HCT116 (cell line): Measurements from ENCODE around the gene ABL1. TPM values are rescaled to one million over a fixed set of nuclear protein-coding genes. Genes with fewer than 3 reads are reported as not detected.

ENCODE experiments used
- ATAC-seq: fragments of 200-7000 bp; cut with Tn5 transposase; 2 replicates; pipeline ENCODE4 v1.9.1; 2020; ENCODE audit warnings: mild to moderate bottlenecking, moderate library complexity
- BruUV-seq: library from RNA; stranded (reverse); fragments of 400-500 nt; replicated peaks from 2 replicates; lab custom pipeline; 2021; lab: Mats Ljungman, UMichigan
- CTCF ChIA-PET: fragments of 300-600 bp; sonication (Branson Sonifier 250); formaldehyde crosslinking; loops from one replicate; lab custom pipeline; 2021; ENCODE audit warnings: antibody characterized with exemption; lab: Charles Lee
- POLR2A ChIA-PET: fragments of 300-600, 350-600 bp; sonication (Branson Sonifier 250); formaldehyde crosslinking; loops from one replicate; lab custom pipeline; 2021; ENCODE audit warnings: antibody characterized with exemption; lab: Charles Lee
- RAD21 ChIA-PET, 2 experiments: fragments of 300-600 bp; sonication (Branson Sonifier 250); formaldehyde crosslinking; loops; one replicate each; lab custom pipeline; 2023; ENCODE audit warnings: low total read pairs in 2 of 2; ENCODE audit not compliant: uncharacterized antibody in 2 of 2, unreplicated experiment in 2 of 2, low non-redundant PET in 1 of 2; lab: Charles Lee
- DNase-seq: peaks from one replicate; pipeline ENCODE4 v3.0.0-alpha.2; 2010; ENCODE audit warnings: low read depth, low spot score
- H2AFZ ChIP-seq: fragments of 200-600 bp; shearing (Covaris generic), sonication (generic); 2 replicates; pipeline ENCODE4 v1.6.1; 2017; ENCODE audit warnings: low read depth, mixed run types, mixed read lengths, antibody characterized with exemption, low read length; ENCODE audit not compliant: poor library complexity, severe bottlenecking
- H3K27ac ChIP-seq: 2 replicates; pipeline ENCODE4 v1.5.1; 2012; ENCODE audit warnings: low read depth, low read length
- H3K27me3 ChIP-seq: fragments of 200-600 bp; sonication (generic); 2 replicates; pipeline ENCODE4 v1.6.1; 2016; ENCODE audit warnings: mixed run types, low read length, mixed read lengths; ENCODE audit not compliant: insufficient read depth
- H3K36me3 ChIP-seq, 2 experiments: fragments of 200-500 bp in 1 of 2; fragments of 200-600 bp in 1 of 2; sonication (Bioruptor generic) in 1 of 2; sonication (generic) in 1 of 2; 2 replicates each; pipeline versions ENCODE4 v1.5.1 to v1.6.1; 2014 to 2016; ENCODE audit warnings: low read length in 2 of 2, inconsistent platforms in 1 of 2, mixed read lengths in 1 of 2, mixed run types in 1 of 2; ENCODE audit not compliant: insufficient read depth in 2 of 2, control insufficient read depth in 1 of 2
- H3K4me1 ChIP-seq, 2 experiments: fragments of 200-600 bp in 1 of 2; sonication (generic) in 1 of 2; 2 replicates each; pipeline versions ENCODE4 v1.5.1 to v1.6.1; 2012 to 2017; ENCODE audit warnings: low read length in 2 of 2, inconsistent platforms in 1 of 2, mild to moderate bottlenecking in 1 of 2, mixed read lengths in 1 of 2, mixed run types in 1 of 2, moderate library complexity in 1 of 2; ENCODE audit not compliant: insufficient read depth in 2 of 2, control insufficient read depth in 1 of 2
- H3K4me2 ChIP-seq: fragments of 200-600 bp; sonication (generic); 2 replicates; pipeline ENCODE4 v1.6.1; 2017; ENCODE audit warnings: mixed run types, low read length, mixed read lengths
- H3K4me3 ChIP-seq, 2 experiments: fragments of 200-600 bp in 1 of 2; sonication (generic) in 1 of 2; replicated peaks in 1 of 2; 2 replicates each; pipeline ENCODE4 v1.5.1; 2011 to 2016; ENCODE audit warnings: low read length in 2 of 2, control low read depth in 1 of 2, low read depth in 1 of 2, mild to moderate bottlenecking in 1 of 2, mixed read lengths in 1 of 2, mixed run types in 1 of 2
- H3K79me2 ChIP-seq: fragments of 200-600 bp; sonication (generic); 2 replicates; pipeline ENCODE4 v1.6.1; 2017; ENCODE audit warnings: mild to moderate bottlenecking, mixed run types, low read length, moderate library complexity, mixed read lengths; ENCODE audit not compliant: insufficient read depth
- H3K9ac ChIP-seq: fragments of 200-600 bp; sonication (generic); 2 replicates; pipeline ENCODE4 v1.6.1; 2016; ENCODE audit warnings: low read length, mixed read lengths
- H3K9me2 ChIP-seq: fragments of 200-600 bp; sonication (generic), shearing (Covaris generic); 2 replicates; pipeline ENCODE4 v1.6.1; 2017; ENCODE audit warnings: mixed run types, mild to moderate bottlenecking, moderate library complexity; ENCODE audit not compliant: insufficient read depth
- H3K9me3 ChIP-seq, 2 experiments: fragments of 200-500 bp in 1 of 2; fragments of 200-600 bp in 1 of 2; sonication (Bioruptor generic) in 1 of 2; sonication (generic) in 1 of 2; 2 replicates each; pipeline ENCODE4 v1.6.1; 2014 to 2017; ENCODE audit warnings: low read length in 2 of 2, mixed read lengths in 2 of 2, inconsistent platforms in 1 of 2, low read depth in 1 of 2, mild to moderate bottlenecking in 1 of 2, mixed run types in 1 of 2, moderate library complexity in 1 of 2; ENCODE audit not compliant: control insufficient read depth in 1 of 2, insufficient read depth in 1 of 2
- H4K20me1 ChIP-seq: fragments of 200-600 bp; sonication (generic), shearing (Covaris generic); 2 replicates; pipeline ENCODE4 v1.6.1; 2017; ENCODE audit warnings: mixed run types, mild to moderate bottlenecking, moderate library complexity; ENCODE audit not compliant: insufficient read depth
- EGR1 ChIP-seq: IDR thresholded peaks from 2 replicates; pipeline ENCODE4 v1.6.1; 2012; ENCODE audit warnings: low read depth
- ELF1 ChIP-seq: IDR thresholded peaks from 2 replicates; pipeline ENCODE4 v1.6.1; 2012; ENCODE audit warnings: low read depth, borderline replicate concordance
- EZH2phosphoT487 ChIP-seq: fragments of 200-600 bp; IDR thresholded peaks from 2 replicates; pipeline ENCODE4 v1.6.1; 2018; ENCODE audit warnings: antibody characterized with exemption, borderline replicate concordance
- FOSL1 ChIP-seq: IDR thresholded peaks from 2 replicates; pipeline ENCODE4 v1.6.1; 2012; ENCODE audit warnings: low read depth
- MAX ChIP-seq: IDR thresholded peaks from 2 replicates; pipeline ENCODE4 v1.6.1; 2012
- POLR2A ChIP-seq: IDR thresholded peaks from 2 replicates; pipeline ENCODE4 v1.7.0; 2011; ENCODE audit warnings: borderline replicate concordance; ENCODE audit not compliant: insufficient read depth, insufficient read length; ENCODE audit errors: extremely low read depth
- SIN3A ChIP-seq: IDR thresholded peaks from 2 replicates; pipeline ENCODE4 v1.6.1; 2012; ENCODE audit warnings: low read depth
- intact Hi-C: fragments of 100-400 bp; cut with micrococcal nuclease; formaldehyde crosslinking; loops from 2 replicates; pipeline ENCODE4 v1.10.0; 2022
- total RNA-seq: library from RNA; stranded (reverse); gene quantifications from one replicate; pipeline ENCODE4 v1.2.1, GENCODE V29; 2021; ENCODE audit not compliant: unreplicated experiment
- TF ChIP-seq, protein P1 (sequence below): IDR thresholded peaks from 2 replicates; pipeline ENCODE4 v1.6.1; 2012; ENCODE audit warnings: low read depth
- TF ChIP-seq, protein P2 (sequence below): IDR thresholded peaks from 2 replicates; pipeline ENCODE4 v1.6.1; 2011; ENCODE audit warnings: mild to moderate bottlenecking, low read length, moderate library complexity; ENCODE audit not compliant: insufficient replicate concordance; ENCODE audit errors: extremely low read depth

ABL1 gene
- total RNA-seq, 1 experiment from 2014 or later: 54.7 TPM

GRCh38 chr9:130872912-130873503 lies 38.0 kb downstream of the ABL1 start (continued):
- TF ChIP-seq POLR2A: no peak

GRCh38 chr9:130873966-130874365 lies 38.9 kb downstream of the ABL1 start:
- RAD21 ChIA-PET: no interaction called here
- CTCF ChIA-PET: interaction anchor here (0.5 kb wide), 1 partner anchor 89 kb away, joined by 3 read pairs; no protein-coding TSS in a partner anchor
- H3K4me1 ChIP-seq: no peaks in the 10 kb centered on the region

More at GRCh38 chr9:130873966-130874365, 38.9 kb downstream of the ABL1 start:
- no peak for DNase-seq
- no peak overlapping the region for H3K4me3 ChIP-seq
- no peaks in the 10 kb centered on the region; the same call in 1 of the 2 replicates for H4K20me1 ChIP-seq
- H3K27me3 ChIP-seq: no peaks in the 10 kb centered on the region
- no peaks in the 10 kb centered on the region for H3K9me3 ChIP-seq
- no peak overlapping the region for H3K9ac ChIP-seq
- no peak overlapping the region for H3K27ac ChIP-seq
- H3K9me2 ChIP-seq: no peaks in the 10 kb centered on the region
- POLR2A ChIA-PET: no interaction called here
- no peak overlapping the region for H2AFZ ChIP-seq
- intact Hi-C loops: no loop called here
- no TSS peak for BruUV-seq
- H3K36me3 ChIP-seq: peaks cover 25 to 38% of the 10 kb centered on the region in 2 experiments; a peak in 3 of 4 replicates
- TF ChIP-seq EGR1 (no peak), EZH2phosphoT487 (no peak), ELF1 (no peak), SIN3A (no peak), MAX (no peak), FOSL1 (no peak)
- TF ChIP-seq, protein P1, sequence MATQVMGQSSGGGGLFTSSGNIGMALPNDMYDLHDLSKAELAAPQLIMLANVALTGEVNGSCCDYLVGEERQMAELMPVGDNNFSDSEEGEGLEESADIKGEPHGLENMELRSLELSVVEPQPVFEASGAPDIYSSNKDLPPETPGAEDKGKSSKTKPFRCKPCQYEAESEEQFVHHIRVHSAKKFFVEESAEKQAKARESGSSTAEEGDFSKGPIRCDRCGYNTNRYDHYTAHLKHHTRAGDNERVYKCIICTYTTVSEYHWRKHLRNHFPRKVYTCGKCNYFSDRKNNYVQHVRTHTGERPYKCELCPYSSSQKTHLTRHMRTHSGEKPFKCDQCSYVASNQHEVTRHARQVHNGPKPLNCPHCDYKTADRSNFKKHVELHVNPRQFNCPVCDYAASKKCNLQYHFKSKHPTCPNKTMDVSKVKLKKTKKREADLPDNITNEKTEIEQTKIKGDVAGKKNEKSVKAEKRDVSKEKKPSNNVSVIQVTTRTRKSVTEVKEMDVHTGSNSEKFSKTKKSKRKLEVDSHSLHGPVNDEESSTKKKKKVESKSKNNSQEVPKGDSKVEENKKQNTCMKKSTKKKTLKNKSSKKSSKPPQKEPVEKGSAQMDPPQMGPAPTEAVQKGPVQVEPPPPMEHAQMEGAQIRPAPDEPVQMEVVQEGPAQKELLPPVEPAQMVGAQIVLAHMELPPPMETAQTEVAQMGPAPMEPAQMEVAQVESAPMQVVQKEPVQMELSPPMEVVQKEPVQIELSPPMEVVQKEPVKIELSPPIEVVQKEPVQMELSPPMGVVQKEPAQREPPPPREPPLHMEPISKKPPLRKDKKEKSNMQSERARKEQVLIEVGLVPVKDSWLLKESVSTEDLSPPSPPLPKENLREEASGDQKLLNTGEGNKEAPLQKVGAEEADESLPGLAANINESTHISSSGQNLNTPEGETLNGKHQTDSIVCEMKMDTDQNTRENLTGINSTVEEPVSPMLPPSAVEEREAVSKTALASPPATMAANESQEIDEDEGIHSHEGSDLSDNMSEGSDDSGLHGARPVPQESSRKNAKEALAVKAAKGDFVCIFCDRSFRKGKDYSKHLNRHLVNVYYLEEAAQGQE: no peak
- TF ChIP-seq, protein P2, sequence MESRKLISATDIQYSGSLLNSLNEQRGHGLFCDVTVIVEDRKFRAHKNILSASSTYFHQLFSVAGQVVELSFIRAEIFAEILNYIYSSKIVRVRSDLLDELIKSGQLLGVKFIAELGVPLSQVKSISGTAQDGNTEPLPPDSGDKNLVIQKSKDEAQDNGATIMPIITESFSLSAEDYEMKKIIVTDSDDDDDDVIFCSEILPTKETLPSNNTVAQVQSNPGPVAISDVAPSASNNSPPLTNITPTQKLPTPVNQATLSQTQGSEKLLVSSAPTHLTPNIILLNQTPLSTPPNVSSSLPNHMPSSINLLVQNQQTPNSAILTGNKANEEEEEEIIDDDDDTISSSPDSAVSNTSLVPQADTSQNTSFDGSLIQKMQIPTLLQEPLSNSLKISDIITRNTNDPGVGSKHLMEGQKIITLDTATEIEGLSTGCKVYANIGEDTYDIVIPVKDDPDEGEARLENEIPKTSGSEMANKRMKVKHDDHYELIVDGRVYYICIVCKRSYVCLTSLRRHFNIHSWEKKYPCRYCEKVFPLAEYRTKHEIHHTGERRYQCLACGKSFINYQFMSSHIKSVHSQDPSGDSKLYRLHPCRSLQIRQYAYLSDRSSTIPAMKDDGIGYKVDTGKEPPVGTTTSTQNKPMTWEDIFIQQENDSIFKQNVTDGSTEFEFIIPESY: no peak
- peaks cover 13% of the 10 kb centered on the region; the same call in 1 of the 2 replicates for H3K79me2 ChIP-seq
- H3K4me2 ChIP-seq: no peak overlapping the region
- ATAC-seq: no peak
